Chondrocyte (in vitro differentiated cells): ENCODE results near the gene TEPSIN. TPM values are rescaled to one million over a fixed set of nuclear protein-coding genes. Genes with fewer than 3 reads are reported as not detected.

Source experiments
- DNase-seq: peaks from one replicate; pipeline ENCODE4 v3.0.0; 2021; ENCODE audit warnings: mixed read lengths, low spot score
- H3K27ac Mint-ChIP-seq: one replicate; pipeline ENCODE4 v1.8.0; 2021; ENCODE audit warnings: mild to moderate bottlenecking, moderate library complexity, mixed read lengths; ENCODE audit not compliant: unreplicated experiment
- H3K27me3 Mint-ChIP-seq: 2 replicates; pipeline ENCODE4 v1.8.0; 2021; ENCODE audit warnings: low read depth, mixed read lengths
- H3K36me3 Mint-ChIP-seq: 2 replicates; pipeline ENCODE4 v1.8.0; 2021; ENCODE audit warnings: low read depth, mixed read lengths
- H3K4me1 Mint-ChIP-seq: 2 replicates; pipeline ENCODE4 v1.8.0; 2021; ENCODE audit warnings: low read depth, mild to moderate bottlenecking, mixed read lengths
- H3K4me3 Mint-ChIP-seq: one replicate; pipeline ENCODE4 v1.8.0; 2021; ENCODE audit warnings: mild to moderate bottlenecking, moderate library complexity, mixed read lengths; ENCODE audit not compliant: unreplicated experiment
- H3K9me3 Mint-ChIP-seq: 2 replicates; pipeline ENCODE4 v1.8.0; 2021; ENCODE audit warnings: low read depth, mixed read lengths
- CTCF ChIP-seq: fragments of 200-600 bp; sonication (generic); IDR thresholded peaks from 2 replicates; pipeline ENCODE4 v1.5.0; 2021; ENCODE audit warnings: antibody characterized with exemption, mild to moderate bottlenecking, moderate library complexity
- total RNA-seq: library from RNA; stranded (reverse); gene quantifications from 3 replicates; pipeline ENCODE4 v1.2.1, GENCODE V29; 2021

TEPSIN gene
- total RNA-seq, 1 donor from 2014 or later: 27.1 TPM

GRCh38 chr17:81190591-81190990 is 48.3 kb downstream of the TEPSIN start:
- H3K9me3 Mint-ChIP-seq: no peaks in the 10 kb centered on the region
- no peaks in the 10 kb centered on the region for H3K27me3 Mint-ChIP-seq
- TF ChIP-seq CTCF: no peak
- H3K4me1 Mint-ChIP-seq: no peaks in the 10 kb centered on the region
- H3K4me3 Mint-ChIP-seq: no peak overlapping the region
- DNase-seq: peak; percentile 91
- H3K36me3 Mint-ChIP-seq: peaks cover 2% of the 10 kb centered on the region
- no peak overlapping the region for H3K27ac Mint-ChIP-seq

- H3K27me3 Mint-ChIP-seq: no peaks in the 10 kb centered on the region
- H3K27ac Mint-ChIP-seq: no peak overlapping the region
- no peak overlapping the region for H3K4me3 Mint-ChIP-seq
- H3K9me3 Mint-ChIP-seq: no peaks in the 10 kb centered on the region
- peak; percentile 29 for TF ChIP-seq CTCF
- H3K36me3 Mint-ChIP-seq: peaks cover 2% of the 10 kb centered on the region
- DNase-seq: no peak
- H3K4me1 Mint-ChIP-seq: no peaks in the 10 kb centered on the region
Observed at GRCh38 chr17:81189670-81190530, 49.0 kb downstream of the TEPSIN start.

GRCh38 chr17:81189016-81189415 is 49.8 kb downstream of the TEPSIN start:
- Mint-ChIP-seq H3K4me3 (no peak overlapping the region), H3K9me3 (no peaks in the 10 kb centered on the region), H3K27ac (no peak overlapping the region), H3K4me1 (no peaks in the 10 kb centered on the region), H3K36me3 (peaks cover 2% of the 10 kb centered on the region), H3K27me3 (no peaks in the 10 kb centered on the region)
- TF ChIP-seq CTCF: no peak
- no peak for DNase-seq

GRCh38 chr17:81188491-81188840 is 50.4 kb downstream of the TEPSIN start:
- H3K9me3 Mint-ChIP-seq: no peaks in the 10 kb centered on the region
- no peak for TF ChIP-seq CTCF
- H3K27me3 Mint-ChIP-seq: no peaks in the 10 kb centered on the region
- DNase-seq: no peak
- H3K36me3 Mint-ChIP-seq: peaks cover 2% of the 10 kb centered on the region
- H3K4me3 Mint-ChIP-seq: no peak overlapping the region
- H3K27ac Mint-ChIP-seq: no peak overlapping the region
- no peaks in the 10 kb centered on the region for H3K4me1 Mint-ChIP-seq

- no peak overlapping the region for H3K4me3 Mint-ChIP-seq
- H3K4me1 Mint-ChIP-seq: no peaks in the 10 kb centered on the region
- peaks cover 2% of the 10 kb centered on the region for H3K36me3 Mint-ChIP-seq
- no peak for DNase-seq
- H3K9me3 Mint-ChIP-seq: no peaks in the 10 kb centered on the region
- H3K27me3 Mint-ChIP-seq: no peaks in the 10 kb centered on the region
- TF ChIP-seq CTCF: no peak
- no peak overlapping the region for H3K27ac Mint-ChIP-seq
Observed at GRCh38 chr17:81187586-81188490, 51.0 kb downstream of the TEPSIN start.
